ENCODE measurements around the gene DUSP15.

GRCh38 chr20:31909253-31910070 is 39.1 kb upstream of the DUSP15 start:
- TF ChIP-seq, protein P1, sequence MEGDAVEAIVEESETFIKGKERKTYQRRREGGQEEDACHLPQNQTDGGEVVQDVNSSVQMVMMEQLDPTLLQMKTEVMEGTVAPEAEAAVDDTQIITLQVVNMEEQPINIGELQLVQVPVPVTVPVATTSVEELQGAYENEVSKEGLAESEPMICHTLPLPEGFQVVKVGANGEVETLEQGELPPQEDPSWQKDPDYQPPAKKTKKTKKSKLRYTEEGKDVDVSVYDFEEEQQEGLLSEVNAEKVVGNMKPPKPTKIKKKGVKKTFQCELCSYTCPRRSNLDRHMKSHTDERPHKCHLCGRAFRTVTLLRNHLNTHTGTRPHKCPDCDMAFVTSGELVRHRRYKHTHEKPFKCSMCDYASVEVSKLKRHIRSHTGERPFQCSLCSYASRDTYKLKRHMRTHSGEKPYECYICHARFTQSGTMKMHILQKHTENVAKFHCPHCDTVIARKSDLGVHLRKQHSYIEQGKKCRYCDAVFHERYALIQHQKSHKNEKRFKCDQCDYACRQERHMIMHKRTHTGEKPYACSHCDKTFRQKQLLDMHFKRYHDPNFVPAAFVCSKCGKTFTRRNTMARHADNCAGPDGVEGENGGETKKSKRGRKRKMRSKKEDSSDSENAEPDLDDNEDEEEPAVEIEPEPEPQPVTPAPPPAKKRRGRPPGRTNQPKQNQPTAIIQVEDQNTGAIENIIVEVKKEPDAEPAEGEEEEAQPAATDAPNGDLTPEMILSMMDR (IDR thresholded peaks at IDR 0.05; ENCODE audit: insufficient read depth, low read length, poor library complexity, severe bottlenecking) = no peak
- no peak for TF ChIP-seq EZH2phosphoT487 (conservative IDR thresholded peaks at IDR 0.05; ENCODE audit: low read length)

Measured in SU-DHL-6 (cell line).